MM.1S (cell line): ENCODE measurements around the gene CPT1A.
A peak's percentile ranks its signal among the peaks of the same experiment; 100 is the strongest.

ENCODE experiments used
- DNase-seq: peaks from one replicate; pipeline ENCODE4 v3.0.0-alpha.2; 2015
- H2AFZ ChIP-seq: fragments of 300-600 bp; sonication (generic); 2 replicates; pipeline ENCODE4 v1.6.0; 2016; ENCODE audit warnings: antibody characterized with exemption, low read length
- H3F3A ChIP-seq: fragments of 300-600 bp; sonication (generic); 2 replicates; pipeline ENCODE4 v1.6.1; 2016; ENCODE audit warnings: mild to moderate bottlenecking, antibody characterized with exemption, low read length, moderate library complexity, mixed read lengths; ENCODE audit not compliant: insufficient read depth
- H3K27ac ChIP-seq: fragments of 300-600 bp; sonication (generic); 2 replicates; pipeline ENCODE4 v1.5.1; 2016; ENCODE audit warnings: mild to moderate bottlenecking, low read length
- H3K27me3 ChIP-seq: fragments of 300-600 bp; sonication (generic); replicated peaks from 2 replicates; pipeline ENCODE4 v1.6.0; 2016; ENCODE audit warnings: low read length; ENCODE audit not compliant: insufficient read depth
- H3K36me3 ChIP-seq: fragments of 300-600 bp; sonication (generic); replicated peaks from 2 replicates; pipeline ENCODE4 v1.6.1; 2016; ENCODE audit warnings: mild to moderate bottlenecking, low read length, mixed read lengths; ENCODE audit not compliant: insufficient read depth
- H3K4me1 ChIP-seq: fragments of 300-600 bp; sonication (generic); 2 replicates; pipeline ENCODE4 v1.6.1; 2016; ENCODE audit warnings: low read length, mixed read lengths
- H3K4me2 ChIP-seq: fragments of 300-600 bp; sonication (generic); 2 replicates; pipeline ENCODE4 v1.6.0; 2016; ENCODE audit warnings: low read depth, low read length
- H3K4me3 ChIP-seq: fragments of 300-600 bp; sonication (generic); 2 replicates; pipeline ENCODE4 v1.5.1; 2016; ENCODE audit warnings: low read length, mixed read lengths
- H3K79me2 ChIP-seq: fragments of 300-600 bp; sonication (generic); 2 replicates; pipeline ENCODE4 v1.6.1; 2016; ENCODE audit warnings: mixed run types, low read length, mixed read lengths
- H3K9ac ChIP-seq: fragments of 300-600 bp; sonication (generic); 2 replicates; pipeline ENCODE4 v1.6.1; 2016; ENCODE audit warnings: low read length, mixed read lengths
- H3K9me2 ChIP-seq: fragments of 300-600 bp; sonication (generic); replicated peaks from 2 replicates; pipeline ENCODE4 v1.6.1; 2016; ENCODE audit warnings: mild to moderate bottlenecking, low read length, mixed read lengths; ENCODE audit not compliant: insufficient read depth
- H3K9me3 ChIP-seq: fragments of 300-600 bp; sonication (generic); replicated peaks from 2 replicates; pipeline ENCODE4 v1.6.1; 2016; ENCODE audit warnings: mild to moderate bottlenecking, low read length, mixed read lengths; ENCODE audit not compliant: insufficient read depth
- H4K20me1 ChIP-seq: fragments of 300-600 bp; sonication (generic); 2 replicates; pipeline ENCODE4 v1.6.1; 2016; ENCODE audit warnings: mild to moderate bottlenecking, low read length, moderate library complexity, mixed read lengths; ENCODE audit not compliant: insufficient read depth
- CTCF ChIP-seq: fragments of 300-600 bp; sonication (generic); IDR thresholded peaks from 2 replicates; pipeline ENCODE4 v1.5.1; 2016; ENCODE audit warnings: antibody characterized with exemption, low read length, mixed read lengths
- EZH2 ChIP-seq: fragments of 300-600 bp; sonication (generic); optimal IDR thresholded peaks from 2 replicates; pipeline ENCODE3; 2017; ENCODE audit warnings: low read depth, mild to moderate bottlenecking, antibody characterized with exemption, low read length, mixed read lengths
- EZH2phosphoT487 ChIP-seq: fragments of 300-600 bp; sonication (generic); IDR thresholded peaks from 2 replicates; pipeline ENCODE4 v1.6.1; 2018; ENCODE audit warnings: antibody characterized with exemption, low read length

The CPT1A gene

GRCh38 chr11:68764746-68765145 lies 77.0 kb downstream of the CPT1A start:
- no peak overlapping the region for H3K4me3 ChIP-seq
- H3K9me3 ChIP-seq = no peaks in the 10 kb centered on the region
- no peaks in the 10 kb centered on the region for H3K27me3 ChIP-seq
- no peaks in the 10 kb centered on the region for H4K20me1 ChIP-seq
- TF ChIP-seq EZH2phosphoT487 (no peak), CTCF (no peak), EZH2 (no peak)
- peaks cover 19% of the 10 kb centered on the region for H3F3A ChIP-seq
- H3K9me2 ChIP-seq = no peaks in the 10 kb centered on the region
- H3K79me2 ChIP-seq = peaks cover 14% of the 10 kb centered on the region
- H3K9ac ChIP-seq = no peak overlapping the region
- no peak overlapping the region for H3K27ac ChIP-seq
- H3K36me3 ChIP-seq = no peaks in the 10 kb centered on the region; the same call in 1 of the 2 replicates
- H2AFZ ChIP-seq = no peak overlapping the region
- peaks cover 23% of the 10 kb centered on the region for H3K4me1 ChIP-seq
- no peak for DNase-seq
- H3K4me2 ChIP-seq = 0 out of 2 replicates have a peak overlapping the region, but pooled peaks have one; percentile 94

- Histone ChIP-seq H4K20me1 (no peaks in the 10 kb centered on the region), H3K9me2 (no peaks in the 10 kb centered on the region), H3K9me3 (no peaks in the 10 kb centered on the region), H3K4me3 (peak overlapping the region; percentile 59), H3K79me2 (peaks cover 14% of the 10 kb centered on the region), H3K36me3 (no peaks in the 10 kb centered on the region; the same call in 1 of the 2 replicates), H3K27me3 (no peaks in the 10 kb centered on the region), H3K4me2 (peak overlapping the region; percentile 94), H3K4me1 (peaks cover 23% of the 10 kb centered on the region), H3F3A (peaks cover 19% of the 10 kb centered on the region), H3K9ac (peak overlapping the region; percentile 65), H2AFZ (peak overlapping the region; percentile 8; the same call in 1 of the 2 replicates), H3K27ac (peak overlapping the region; percentile 90)
- TF ChIP-seq EZH2 (no peak), CTCF (peak; percentile 39; the same call in 1 of the 2 replicates), EZH2phosphoT487 (no peak)
- no peak for DNase-seq
These were observed 77.6 kb downstream of the CPT1A start for GRCh38 chr11:68763926-68764657.

GRCh38 chr11:68763181-68763721 lies 78.5 kb downstream of the CPT1A start:
- H3K36me3 ChIP-seq = no peaks in the 10 kb centered on the region; the same call in 1 of the 2 replicates
- no peaks in the 10 kb centered on the region for H3K9me3 ChIP-seq
- peak overlapping the region; percentile 59 for H3K4me3 ChIP-seq
- no peak for TF ChIP-seq CTCF
- TF ChIP-seq EZH2phosphoT487 = no peak
- no peak for TF ChIP-seq EZH2
- peaks cover 19% of the 10 kb centered on the region for H3F3A ChIP-seq
- H3K27me3 ChIP-seq = no peaks in the 10 kb centered on the region
- H2AFZ ChIP-seq = peak overlapping the region; percentile 8; the same call in 1 of the 2 replicates
- peak; percentile 93 for DNase-seq
- no peaks in the 10 kb centered on the region for H4K20me1 ChIP-seq
- H3K27ac ChIP-seq = peak overlapping the region; percentile 90
- H3K9me2 ChIP-seq = no peaks in the 10 kb centered on the region
- peak overlapping the region; percentile 65 for H3K9ac ChIP-seq
- peaks cover 23% of the 10 kb centered on the region for H3K4me1 ChIP-seq
- peaks cover 14% of the 10 kb centered on the region for H3K79me2 ChIP-seq
- peak overlapping the region; percentile 94 for H3K4me2 ChIP-seq
